Regular cardiac myocyte (primary cell): ENCODE data around the gene ASIC2. TPM values are rescaled to one million over a fixed set of nuclear protein-coding genes. Genes with fewer than 3 reads are reported as not detected.

Experiments
- total RNA-seq: library from RNA; depleted of rRNA; stranded (reverse); fragments of >200 nt; gene quantifications from 2 replicates; pipeline ENCODE4 v1.2.3, GENCODE V29; 2014

Gene ASIC2
- 0.58 TPM in 1 of 2 replicates, not detected in the other for total RNA-seq

GRCh38 chr17:33292981-33293867 lies at the start of gene ASIC2:
ASIC2 (minus strand) TSS chr17:33293295.

